Liver (tissue), 3 donors: ENCODE measurements around the gene KIAA0930.

Source experiments
- FOXA1 ChIP-seq: IDR thresholded peaks from 2 replicates; pipeline ENCODE4 v1.6.1; 2016; ENCODE audit warnings: antibody characterized with exemption
- GABPA ChIP-seq, 2 donors: IDR thresholded peaks in 1 of 2; conservative IDR thresholded peaks in 1 of 2; 2 replicates each; pipeline ENCODE4 v1.6.1; 2016; ENCODE audit warnings: antibody characterized with exemption in 2 of 2, mild to moderate bottlenecking in 1 of 2, moderate library complexity in 1 of 2
- JUND ChIP-seq, 2 donors: IDR thresholded peaks; 2 replicates each; pipeline ENCODE4 v1.6.1; 2016; ENCODE audit warnings: antibody characterized with exemption in 2 of 2
- RAD21 ChIP-seq, 2 donors: IDR thresholded peaks; 2 replicates each; pipeline ENCODE4 v1.6.1; 2016; ENCODE audit warnings: antibody characterized with exemption in 2 of 2, mild to moderate bottlenecking in 2 of 2
- RXRA ChIP-seq, 2 donors: IDR thresholded peaks; 2 replicates each; pipeline ENCODE4 v1.6.1; 2017 to 2018; ENCODE audit warnings: antibody characterized with exemption in 2 of 2, mild to moderate bottlenecking in 1 of 2
- SP1 ChIP-seq: IDR thresholded peaks from 2 replicates; pipeline ENCODE4 v1.6.1; 2018; ENCODE audit warnings: antibody characterized with exemption, mild to moderate bottlenecking
- TAF1 ChIP-seq: conservative IDR thresholded peaks from 2 replicates; pipeline ENCODE4 v1.6.1; 2016; ENCODE audit warnings: antibody characterized with exemption, mild to moderate bottlenecking
- YY1 ChIP-seq: IDR thresholded peaks from 2 replicates; pipeline ENCODE4 v1.6.1; 2016; ENCODE audit warnings: antibody characterized with exemption, mild to moderate bottlenecking
- TF ChIP-seq, protein P1 (sequence below): fragments of 150-350 bp; IDR thresholded peaks from 2 replicates; pipeline ENCODE4 v1.5.1; 2017; ENCODE audit warnings: improper control_type of control experiment, low read depth, low read length; ENCODE audit not compliant: missing input control
- TF ChIP-seq, protein P2 (sequence below): IDR thresholded peaks from 2 replicates; pipeline ENCODE4 v1.6.1; 2016; ENCODE audit warnings: antibody characterized with exemption
- TF ChIP-seq, protein P3 (sequence below): IDR thresholded peaks from 2 replicates; pipeline ENCODE4 v1.6.1; 2016; ENCODE audit warnings: antibody characterized with exemption, mild to moderate bottlenecking
- TF ChIP-seq, protein P4 (sequence below): IDR thresholded peaks from 2 replicates; pipeline ENCODE4 v1.6.1; 2016; ENCODE audit warnings: antibody characterized with exemption
- TF ChIP-seq, protein P5 (sequence below): IDR thresholded peaks from 2 replicates; pipeline ENCODE4 v1.6.1; 2016; ENCODE audit warnings: antibody characterized with exemption
- donor health status: healthy.
- donor health status: healthy.

DNA sequence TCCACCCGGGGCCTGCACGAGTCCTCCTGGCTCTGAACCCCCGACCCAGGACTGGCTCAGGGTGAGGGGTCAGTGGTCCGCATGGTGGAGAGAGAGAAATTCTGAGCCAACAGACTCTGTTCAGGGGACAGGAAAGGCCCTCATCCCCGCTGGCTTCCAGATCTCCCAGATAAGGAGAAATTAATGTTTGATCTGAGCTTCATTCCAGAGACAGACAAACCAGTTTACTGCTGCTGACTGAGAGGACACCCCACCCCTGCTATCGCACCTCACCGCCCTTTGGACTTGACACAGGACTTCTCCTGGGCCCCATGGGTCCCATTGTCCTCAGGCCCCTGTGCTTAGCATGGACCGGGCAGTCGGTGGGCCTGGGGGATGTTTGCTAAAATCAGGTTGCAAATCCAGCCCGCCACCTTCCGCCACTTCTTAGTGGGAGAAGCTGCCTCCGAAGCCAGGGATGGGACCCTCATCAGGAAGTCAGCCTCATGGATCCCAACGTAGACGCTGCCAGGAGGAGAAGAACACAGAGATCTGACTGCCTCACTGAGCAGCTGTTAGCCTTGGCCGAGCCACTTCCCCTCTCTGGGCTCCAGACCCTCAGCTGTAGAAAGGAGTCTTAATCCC, 32.9 kb upstream of the KIAA0930 start:
- TF ChIP-seq TAF1 (no peak), FOXA1 (no peak), YY1 (no peak), JUND (IDR thresholded peaks at IDR 0.05) (no peak), RAD21 (IDR thresholded peaks at IDR 0.05) (no peak), GABPA (IDR thresholded peaks at IDR 0.05 in 1 of 2, conservative IDR thresholded peaks at IDR 0.05 in 1 of 2) (no peak), SP1 (peak; percentile 65), RXRA (IDR thresholded peaks at IDR 0.05) (no peak)
- TF ChIP-seq, protein P1, sequence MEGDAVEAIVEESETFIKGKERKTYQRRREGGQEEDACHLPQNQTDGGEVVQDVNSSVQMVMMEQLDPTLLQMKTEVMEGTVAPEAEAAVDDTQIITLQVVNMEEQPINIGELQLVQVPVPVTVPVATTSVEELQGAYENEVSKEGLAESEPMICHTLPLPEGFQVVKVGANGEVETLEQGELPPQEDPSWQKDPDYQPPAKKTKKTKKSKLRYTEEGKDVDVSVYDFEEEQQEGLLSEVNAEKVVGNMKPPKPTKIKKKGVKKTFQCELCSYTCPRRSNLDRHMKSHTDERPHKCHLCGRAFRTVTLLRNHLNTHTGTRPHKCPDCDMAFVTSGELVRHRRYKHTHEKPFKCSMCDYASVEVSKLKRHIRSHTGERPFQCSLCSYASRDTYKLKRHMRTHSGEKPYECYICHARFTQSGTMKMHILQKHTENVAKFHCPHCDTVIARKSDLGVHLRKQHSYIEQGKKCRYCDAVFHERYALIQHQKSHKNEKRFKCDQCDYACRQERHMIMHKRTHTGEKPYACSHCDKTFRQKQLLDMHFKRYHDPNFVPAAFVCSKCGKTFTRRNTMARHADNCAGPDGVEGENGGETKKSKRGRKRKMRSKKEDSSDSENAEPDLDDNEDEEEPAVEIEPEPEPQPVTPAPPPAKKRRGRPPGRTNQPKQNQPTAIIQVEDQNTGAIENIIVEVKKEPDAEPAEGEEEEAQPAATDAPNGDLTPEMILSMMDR = no peak
- TF ChIP-seq, protein P2, sequence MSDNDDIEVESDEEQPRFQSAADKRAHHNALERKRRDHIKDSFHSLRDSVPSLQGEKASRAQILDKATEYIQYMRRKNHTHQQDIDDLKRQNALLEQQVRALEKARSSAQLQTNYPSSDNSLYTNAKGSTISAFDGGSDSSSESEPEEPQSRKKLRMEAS = no peak
- TF ChIP-seq, protein P3, sequence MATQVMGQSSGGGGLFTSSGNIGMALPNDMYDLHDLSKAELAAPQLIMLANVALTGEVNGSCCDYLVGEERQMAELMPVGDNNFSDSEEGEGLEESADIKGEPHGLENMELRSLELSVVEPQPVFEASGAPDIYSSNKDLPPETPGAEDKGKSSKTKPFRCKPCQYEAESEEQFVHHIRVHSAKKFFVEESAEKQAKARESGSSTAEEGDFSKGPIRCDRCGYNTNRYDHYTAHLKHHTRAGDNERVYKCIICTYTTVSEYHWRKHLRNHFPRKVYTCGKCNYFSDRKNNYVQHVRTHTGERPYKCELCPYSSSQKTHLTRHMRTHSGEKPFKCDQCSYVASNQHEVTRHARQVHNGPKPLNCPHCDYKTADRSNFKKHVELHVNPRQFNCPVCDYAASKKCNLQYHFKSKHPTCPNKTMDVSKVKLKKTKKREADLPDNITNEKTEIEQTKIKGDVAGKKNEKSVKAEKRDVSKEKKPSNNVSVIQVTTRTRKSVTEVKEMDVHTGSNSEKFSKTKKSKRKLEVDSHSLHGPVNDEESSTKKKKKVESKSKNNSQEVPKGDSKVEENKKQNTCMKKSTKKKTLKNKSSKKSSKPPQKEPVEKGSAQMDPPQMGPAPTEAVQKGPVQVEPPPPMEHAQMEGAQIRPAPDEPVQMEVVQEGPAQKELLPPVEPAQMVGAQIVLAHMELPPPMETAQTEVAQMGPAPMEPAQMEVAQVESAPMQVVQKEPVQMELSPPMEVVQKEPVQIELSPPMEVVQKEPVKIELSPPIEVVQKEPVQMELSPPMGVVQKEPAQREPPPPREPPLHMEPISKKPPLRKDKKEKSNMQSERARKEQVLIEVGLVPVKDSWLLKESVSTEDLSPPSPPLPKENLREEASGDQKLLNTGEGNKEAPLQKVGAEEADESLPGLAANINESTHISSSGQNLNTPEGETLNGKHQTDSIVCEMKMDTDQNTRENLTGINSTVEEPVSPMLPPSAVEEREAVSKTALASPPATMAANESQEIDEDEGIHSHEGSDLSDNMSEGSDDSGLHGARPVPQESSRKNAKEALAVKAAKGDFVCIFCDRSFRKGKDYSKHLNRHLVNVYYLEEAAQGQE = no peak
- TF ChIP-seq, protein P4, sequence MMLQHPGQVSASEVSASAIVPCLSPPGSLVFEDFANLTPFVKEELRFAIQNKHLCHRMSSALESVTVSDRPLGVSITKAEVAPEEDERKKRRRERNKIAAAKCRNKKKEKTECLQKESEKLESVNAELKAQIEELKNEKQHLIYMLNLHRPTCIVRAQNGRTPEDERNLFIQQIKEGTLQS = no peak
- TF ChIP-seq, protein P5, sequence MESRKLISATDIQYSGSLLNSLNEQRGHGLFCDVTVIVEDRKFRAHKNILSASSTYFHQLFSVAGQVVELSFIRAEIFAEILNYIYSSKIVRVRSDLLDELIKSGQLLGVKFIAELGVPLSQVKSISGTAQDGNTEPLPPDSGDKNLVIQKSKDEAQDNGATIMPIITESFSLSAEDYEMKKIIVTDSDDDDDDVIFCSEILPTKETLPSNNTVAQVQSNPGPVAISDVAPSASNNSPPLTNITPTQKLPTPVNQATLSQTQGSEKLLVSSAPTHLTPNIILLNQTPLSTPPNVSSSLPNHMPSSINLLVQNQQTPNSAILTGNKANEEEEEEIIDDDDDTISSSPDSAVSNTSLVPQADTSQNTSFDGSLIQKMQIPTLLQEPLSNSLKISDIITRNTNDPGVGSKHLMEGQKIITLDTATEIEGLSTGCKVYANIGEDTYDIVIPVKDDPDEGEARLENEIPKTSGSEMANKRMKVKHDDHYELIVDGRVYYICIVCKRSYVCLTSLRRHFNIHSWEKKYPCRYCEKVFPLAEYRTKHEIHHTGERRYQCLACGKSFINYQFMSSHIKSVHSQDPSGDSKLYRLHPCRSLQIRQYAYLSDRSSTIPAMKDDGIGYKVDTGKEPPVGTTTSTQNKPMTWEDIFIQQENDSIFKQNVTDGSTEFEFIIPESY = no peak
